CD4-positive, CD25-positive, alpha-beta regulatory T cell (primary cell): ENCODE measurements around the gene CAV3. TPM values are rescaled to one million over a fixed set of nuclear protein-coding genes. Genes with fewer than 3 reads are reported as not detected.
"Not testable (repeated sequence)": the region's sequence is repeated elsewhere in the genome, so short reads cannot be mapped to it uniquely, and the experiment has no call there.

Experiments
- ATAC-seq, 2 donors: fragments of 150-1000 bp; cut with Tn5 transposase; one replicate each; pipeline ENCODE4 v1.10.0; 2021; ENCODE audit warnings: low read depth in 2 of 2, moderate number of reproducible peaks in 2 of 2, moderate library complexity in 1 of 2
- DNase-seq, 3 donors: peaks; one replicate each; pipeline versions ENCODE4 v3.0.0 to v3.0.0-alpha.2; 2012 to 2022; ENCODE audit warnings: mixed read lengths in 1 of 3
- H3K27ac ChIP-seq: one replicate; pipeline ENCODE4 v1.7.0; 2013; ENCODE audit warnings: mild to moderate bottlenecking, low read length; ENCODE audit not compliant: insufficient read depth, poor library complexity, severe bottlenecking
- H3K27me3 ChIP-seq: one replicate; pipeline ENCODE4 v1.7.0; 2013; ENCODE audit warnings: low read length; ENCODE audit not compliant: control insufficient read depth, insufficient read depth
- H3K36me3 ChIP-seq: one replicate; pipeline ENCODE4 v1.7.0; 2013; ENCODE audit warnings: mild to moderate bottlenecking, low read length, moderate library complexity; ENCODE audit not compliant: control insufficient read depth, insufficient read depth
- H3K4me1 ChIP-seq: 2 replicates; pipeline ENCODE4 v1.7.0; 2013; ENCODE audit warnings: mild to moderate bottlenecking, low read length; ENCODE audit not compliant: insufficient read depth, control insufficient read depth, poor library complexity, severe bottlenecking
- H3K4me3 ChIP-seq: one replicate; pipeline ENCODE4 v1.7.0; 2013; ENCODE audit warnings: low read depth, mild to moderate bottlenecking, low read length, moderate library complexity
- H3K9me3 ChIP-seq, 2 experiments: 1 replicate in 1 of 2; 2 replicates in 1 of 2; pipeline ENCODE4 v1.7.0; 2013; ENCODE audit warnings: low read length in 2 of 2, mild to moderate bottlenecking in 1 of 2, moderate library complexity in 1 of 2; ENCODE audit not compliant: control insufficient read depth in 2 of 2
- H3K27ac Mint-ChIP-seq, 3 donors: one replicate each; pipeline ENCODE4 v1.8.0; 2020 to 2022; ENCODE audit warnings: mild to moderate bottlenecking in 3 of 3, mixed read lengths in 3 of 3, moderate library complexity in 2 of 3
- H3K27me3 Mint-ChIP-seq: one replicate; pipeline ENCODE4 v1.8.0; 2022; ENCODE audit warnings: mild to moderate bottlenecking, mixed read lengths
- H3K36me3 Mint-ChIP-seq: one replicate; pipeline ENCODE4 v1.8.0; 2020; ENCODE audit warnings: mixed read lengths
- H3K4me1 Mint-ChIP-seq, 4 donors: one replicate each; pipeline ENCODE4 v1.8.0; 2020 to 2022; ENCODE audit warnings: mixed read lengths in 4 of 4, mild to moderate bottlenecking in 1 of 4
- H3K4me3 Mint-ChIP-seq, 4 donors: one replicate each; pipeline ENCODE4 v1.8.0; 2020 to 2022; ENCODE audit warnings: mild to moderate bottlenecking in 4 of 4, mixed read lengths in 4 of 4, moderate library complexity in 3 of 4
- H3K9me3 Mint-ChIP-seq, 7 donors: one replicate each; pipeline ENCODE4 v1.8.0; 2020 to 2022; ENCODE audit warnings: mixed read lengths in 7 of 7, mild to moderate bottlenecking in 3 of 7, moderate library complexity in 2 of 7
- polyA plus RNA-seq, 4 donors: library from polyadenylated mRNA; unstranded; fragments of 300-500 nt; fragmentation: Illumina TruSeq; gene quantifications; one replicate each; pipeline ENCODE4 v1.2.3, GENCODE V29; 2021
- total RNA-seq: library from RNA; stranded (reverse); gene quantifications from one replicate; pipeline ENCODE4 v1.2.3, GENCODE V29; 2022

CAV3 gene
- total and polyA plus RNA-seq, 5 donors from 2014 or later, result not detected

DNA sequence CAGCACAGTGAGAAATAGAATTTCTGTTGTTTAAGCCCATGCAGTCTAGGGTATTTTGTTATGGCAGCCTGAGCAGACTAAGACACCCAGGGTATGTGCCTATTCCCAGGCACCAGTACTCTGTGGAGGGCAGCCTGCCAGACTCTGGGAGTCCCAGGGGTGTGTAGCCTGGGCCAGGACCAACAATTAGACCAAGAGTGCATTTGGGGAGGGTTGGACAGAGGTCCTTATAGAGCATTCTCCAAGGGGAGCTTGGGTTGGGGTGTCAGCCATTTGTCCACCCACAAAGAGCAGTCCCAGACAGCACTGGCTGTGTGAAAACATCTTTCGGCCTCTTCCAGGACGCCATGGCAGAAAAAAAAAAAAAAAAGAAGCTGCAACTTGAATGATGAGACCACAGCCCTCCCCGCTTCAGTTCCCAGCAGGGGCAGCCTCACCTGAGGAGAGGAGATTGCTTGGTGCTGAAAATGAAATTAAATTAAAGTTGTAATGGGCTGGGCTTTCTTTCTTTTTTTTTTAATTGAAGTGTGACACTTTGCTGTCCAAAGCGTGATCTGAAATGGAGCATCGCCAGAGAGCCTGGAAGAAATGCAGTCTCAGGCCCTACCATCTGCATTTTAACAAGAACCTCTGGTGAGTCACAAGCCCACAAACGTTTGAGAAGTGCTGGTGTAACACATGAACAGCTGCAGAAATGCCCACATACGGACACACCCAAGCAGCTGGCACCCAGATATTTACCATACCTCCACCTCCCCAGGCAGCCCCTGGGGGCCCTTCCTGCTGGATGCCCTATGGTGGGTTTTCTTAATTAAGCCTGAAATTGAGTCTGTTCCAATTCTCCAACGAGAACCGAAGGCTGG is 21.3 kb upstream of the CAV3 start:
- H3K4me3 Mint-ChIP-seq, result no peak overlapping the region
- Histone ChIP-seq H3K9me3 (no peaks in the 10 kb centered on the region), H3K36me3 (no peaks in the 10 kb centered on the region), H3K27ac (no peak overlapping the region), H3K27me3 (no peaks in the 10 kb centered on the region), H3K4me3 (no peak overlapping the region), H3K4me1 (no peaks in the 10 kb centered on the region)
- H3K36me3 Mint-ChIP-seq, result no peaks in the 10 kb centered on the region
- no peaks in the 10 kb centered on the region for H3K4me1 Mint-ChIP-seq
- no peak for ATAC-seq
- H3K9me3 Mint-ChIP-seq, result peaks cover 0 to 3% (median 0%) of the 10 kb centered on the region in 7 donors
- no peak overlapping the region for H3K27ac Mint-ChIP-seq
- H3K27me3 Mint-ChIP-seq, result peaks cover 5% of the 10 kb centered on the region
- DNase-seq, result no peak

DNA sequence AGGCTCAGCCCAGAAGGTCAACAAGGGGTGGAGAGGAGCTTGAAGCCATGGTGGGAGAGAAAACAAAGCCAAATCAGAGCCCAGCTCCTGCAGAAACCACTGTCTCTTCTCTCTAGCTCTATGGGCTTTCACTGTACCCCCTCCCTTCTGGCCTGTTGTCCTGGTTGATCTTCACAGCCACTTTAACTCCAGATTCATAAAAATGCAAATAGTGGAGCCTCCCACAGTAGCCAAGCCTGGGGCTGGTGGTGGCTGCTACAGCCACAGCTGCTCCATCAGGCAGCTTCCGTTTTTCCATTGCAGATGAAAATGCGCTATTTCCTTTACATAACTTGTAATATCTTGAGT is 20.7 kb upstream of the CAV3 start:
- Mint-ChIP-seq H3K27me3 (peaks cover 5% of the 10 kb centered on the region), H3K9me3 (peaks cover 0 to 3% (median 0%) of the 10 kb centered on the region in 7 donors), H3K4me1 (no peaks in the 10 kb centered on the region), H3K27ac (no peak overlapping the region), H3K4me3 (no peak overlapping the region), H3K36me3 (no peaks in the 10 kb centered on the region)
- Histone ChIP-seq H3K9me3 (no peaks in the 10 kb centered on the region), H3K27me3 (no peaks in the 10 kb centered on the region), H3K4me3 (no peak overlapping the region), H3K36me3 (no peaks in the 10 kb centered on the region), H3K4me1 (no peaks in the 10 kb centered on the region), H3K27ac (no peak overlapping the region)
- DNase-seq, result no peak
- ATAC-seq, result no peak

DNA sequence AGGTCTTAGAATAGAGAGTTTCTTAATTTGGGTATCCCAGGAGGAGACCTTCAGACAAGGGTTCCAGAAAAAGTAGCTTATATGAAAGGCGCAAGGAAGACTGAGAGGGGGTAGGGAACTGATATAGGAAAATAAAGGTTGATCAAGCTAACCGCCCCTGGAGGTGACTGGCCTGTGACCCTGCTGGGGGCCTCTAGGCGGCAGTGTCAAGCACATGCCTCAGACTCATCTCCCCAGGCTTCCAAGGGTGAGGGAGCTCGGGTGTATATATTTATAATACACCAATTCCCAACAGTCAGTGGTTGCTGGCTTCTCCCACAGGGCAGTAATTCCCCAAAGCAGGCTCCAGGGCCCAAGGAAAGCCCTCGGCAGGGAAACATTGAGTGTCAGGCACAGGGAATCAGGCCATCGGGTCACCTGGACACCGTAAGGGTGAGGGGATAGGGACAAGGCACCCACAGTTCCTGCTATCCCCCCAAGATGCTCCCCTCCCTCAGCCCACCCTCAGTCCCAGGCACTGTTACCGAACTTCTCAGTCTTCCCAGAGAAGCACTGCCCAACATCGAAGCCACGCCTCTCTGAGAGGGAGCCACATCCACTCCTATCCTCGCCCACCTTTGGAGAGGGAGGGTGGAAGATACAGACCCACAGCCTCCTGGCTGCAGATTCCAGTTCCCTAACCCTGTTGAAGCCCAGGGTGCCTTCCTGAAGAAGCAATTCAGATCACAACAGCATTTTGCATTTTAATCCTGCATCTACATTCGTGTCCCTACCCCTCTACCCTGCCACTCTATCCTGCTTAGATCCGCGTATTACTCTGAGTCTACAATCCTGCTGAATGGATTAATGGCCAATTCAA is 19.5 kb upstream of the CAV3 start:
- no peak overlapping the region for H3K27ac Mint-ChIP-seq
- Histone ChIP-seq H3K27me3 (no peaks in the 10 kb centered on the region), H3K9me3 (no peaks in the 10 kb centered on the region), H3K27ac (no peak overlapping the region), H3K4me1 (no peaks in the 10 kb centered on the region), H3K36me3 (no peaks in the 10 kb centered on the region), H3K4me3 (no peak overlapping the region)
- ATAC-seq (no peak), DNase-seq (no peak)
- no peak overlapping the region for H3K4me3 Mint-ChIP-seq
- no peaks in the 10 kb centered on the region for H3K4me1 Mint-ChIP-seq
- no peaks in the 10 kb centered on the region for H3K36me3 Mint-ChIP-seq
- peaks cover 0 to 3% (median 0%) of the 10 kb centered on the region in 7 donors for H3K9me3 Mint-ChIP-seq
- H3K27me3 Mint-ChIP-seq, result peaks cover 5% of the 10 kb centered on the region

DNA sequence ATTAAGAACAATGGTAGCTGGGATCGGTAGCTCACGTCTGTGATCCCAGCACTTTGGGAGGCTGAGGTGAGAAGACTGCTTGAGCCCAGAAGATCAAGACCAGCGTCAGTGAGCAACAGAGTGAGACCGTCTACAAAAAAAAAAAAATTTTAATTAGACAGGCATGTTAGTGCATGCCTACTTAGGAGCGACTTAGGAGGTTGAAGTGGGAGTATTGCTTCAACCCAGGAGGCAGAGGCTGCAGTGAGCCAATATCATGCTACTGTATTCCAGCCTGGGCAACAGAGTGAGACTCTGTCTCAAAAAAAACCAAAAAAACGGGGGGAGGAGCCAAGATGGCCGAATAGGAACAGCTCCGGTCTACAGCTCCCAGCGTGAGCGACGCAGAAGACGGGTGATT is 17.8 kb upstream of the CAV3 start:
- H3K4me3 ChIP-seq, H3K27me3 ChIP-seq, H3K4me1 Mint-ChIP-seq, H3K36me3 ChIP-seq, H3K27ac Mint-ChIP-seq, H3K36me3 Mint-ChIP-seq, H3K4me1 ChIP-seq, H3K4me3 Mint-ChIP-seq, H3K9me3 Mint-ChIP-seq, ATAC-seq, H3K27ac ChIP-seq, H3K9me3 ChIP-seq, DNase-seq, H3K27me3 Mint-ChIP-seq: not testable (repeated sequence)

DNA sequence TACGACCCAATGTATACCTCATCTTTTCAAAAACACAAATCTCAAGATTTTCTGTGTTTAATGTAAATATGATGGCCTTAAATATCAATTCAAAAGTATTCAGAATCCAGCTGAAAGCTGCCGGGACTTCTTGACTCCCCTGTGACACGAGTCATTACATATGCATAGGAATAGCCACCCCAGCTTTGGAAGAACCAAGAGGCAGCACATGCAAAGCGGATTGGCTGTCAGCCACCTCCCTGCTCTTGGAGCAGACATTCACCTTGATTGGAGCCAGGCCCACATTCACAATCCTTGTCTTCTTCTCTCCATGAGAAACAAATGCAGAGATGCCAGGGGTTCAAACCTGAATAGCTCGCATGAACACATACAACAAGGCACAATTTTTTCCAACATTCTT is 10.8 kb upstream of the CAV3 start:
- peaks cover 0 to 3% of the 10 kb centered on the region in 2 experiments for H3K9me3 ChIP-seq
- H3K4me3 ChIP-seq, result no peak overlapping the region
- H3K4me1 ChIP-seq, result no peaks in the 10 kb centered on the region
- Mint-ChIP-seq H3K4me1 (no peaks in the 10 kb centered on the region), H3K4me3 (no peak overlapping the region), H3K27ac (no peak overlapping the region), H3K27me3 (no peaks in the 10 kb centered on the region), H3K9me3 (peaks cover 0 to 14% (median 2%) of the 10 kb centered on the region in 7 donors), H3K36me3 (no peaks in the 10 kb centered on the region)
- H3K27ac ChIP-seq, result no peak overlapping the region
- no peak for DNase-seq
- no peaks in the 10 kb centered on the region for H3K27me3 ChIP-seq
- no peaks in the 10 kb centered on the region for H3K36me3 ChIP-seq
- ATAC-seq, result no peak

DNA sequence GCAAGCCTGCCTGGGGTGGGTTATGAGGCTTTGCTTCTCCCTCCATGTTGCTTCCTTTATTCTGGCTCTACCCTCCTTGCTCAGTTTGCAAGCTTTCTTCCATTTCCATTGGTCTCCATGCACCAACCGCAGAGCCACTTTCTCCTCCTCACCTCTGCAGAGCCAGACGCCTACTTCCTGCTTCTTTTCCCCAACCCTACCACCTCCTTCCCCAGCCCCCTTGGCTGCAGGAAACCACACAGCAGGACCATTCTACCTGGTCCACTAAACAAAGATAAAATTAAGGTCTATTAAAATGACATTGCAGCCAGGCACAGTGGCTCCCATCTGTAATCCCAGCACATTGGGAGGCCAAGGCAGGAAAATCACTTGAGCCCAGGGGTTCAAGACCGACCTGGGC is 10.0 kb upstream of the CAV3 start:
- Mint-ChIP-seq H3K4me3 (no peak overlapping the region), H3K4me1 (no peaks in the 10 kb centered on the region), H3K27ac (no peak overlapping the region), H3K27me3 (no peaks in the 10 kb centered on the region), H3K9me3 (peaks cover 0 to 14% (median 2%) of the 10 kb centered on the region in 7 donors), H3K36me3 (no peaks in the 10 kb centered on the region)
- Histone ChIP-seq H3K4me3 (no peak overlapping the region), H3K27ac (no peak overlapping the region), H3K27me3 (no peaks in the 10 kb centered on the region), H3K36me3 (no peaks in the 10 kb centered on the region), H3K9me3 (peaks cover 0 to 3% of the 10 kb centered on the region in 2 experiments), H3K4me1 (no peaks in the 10 kb centered on the region)
- DNase-seq, result no peak
- ATAC-seq, result no peak

DNA sequence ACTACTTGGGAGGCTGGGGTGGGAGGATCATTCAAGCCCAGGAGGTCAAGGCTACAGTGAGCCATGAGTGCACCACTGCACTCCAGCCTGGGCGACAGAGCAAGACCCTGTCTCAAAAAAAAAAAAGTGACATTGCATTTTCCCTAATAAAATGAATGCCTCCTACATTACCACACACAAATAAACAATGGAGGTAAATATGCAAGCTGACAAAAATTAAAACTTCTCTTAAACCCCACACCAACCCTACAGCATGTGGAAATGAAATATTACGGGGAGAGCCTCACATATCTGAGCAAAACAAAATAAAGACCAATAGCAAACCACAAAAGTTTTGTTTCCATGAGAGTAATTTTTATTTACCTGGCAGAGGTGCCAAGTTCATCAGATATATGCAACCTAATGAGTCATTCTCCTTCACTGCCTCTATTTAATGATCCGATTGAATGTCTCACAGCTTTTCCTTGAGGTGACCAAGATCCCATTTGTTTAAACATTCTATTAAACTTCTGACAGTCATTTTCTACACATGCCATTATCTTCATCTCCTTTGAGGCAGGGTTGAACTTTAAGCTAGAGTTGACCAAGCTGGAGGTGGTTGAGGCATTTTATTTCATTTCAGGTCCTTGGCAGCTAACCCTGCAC is 9.4 kb upstream of the CAV3 start:
- ATAC-seq (no peak), DNase-seq (no peak)
- no peaks in the 10 kb centered on the region for H3K27me3 Mint-ChIP-seq
- H3K9me3 Mint-ChIP-seq, result peaks cover 0 to 14% (median 2%) of the 10 kb centered on the region in 7 donors
- Histone ChIP-seq H3K27me3 (no peaks in the 10 kb centered on the region), H3K36me3 (no peaks in the 10 kb centered on the region), H3K9me3 (peaks cover 0 to 3% of the 10 kb centered on the region in 2 experiments), H3K4me3 (no peak overlapping the region), H3K27ac (no peak overlapping the region), H3K4me1 (no peaks in the 10 kb centered on the region)
- no peak overlapping the region for H3K27ac Mint-ChIP-seq
- no peaks in the 10 kb centered on the region for H3K4me1 Mint-ChIP-seq
- H3K4me3 Mint-ChIP-seq, result no peak overlapping the region
- H3K36me3 Mint-ChIP-seq, result no peaks in the 10 kb centered on the region
